Activated CD4-positive, alpha-beta T cell treated with anti-CD3 and anti-CD28 coated beads for 48 hours (primary cell): ENCODE data around the gene LARGE1.

Experiments
- DNase-seq: peaks from one replicate; pipeline ENCODE4 v3.0.0-alpha.2; 2020

The LARGE1 gene

DNA sequence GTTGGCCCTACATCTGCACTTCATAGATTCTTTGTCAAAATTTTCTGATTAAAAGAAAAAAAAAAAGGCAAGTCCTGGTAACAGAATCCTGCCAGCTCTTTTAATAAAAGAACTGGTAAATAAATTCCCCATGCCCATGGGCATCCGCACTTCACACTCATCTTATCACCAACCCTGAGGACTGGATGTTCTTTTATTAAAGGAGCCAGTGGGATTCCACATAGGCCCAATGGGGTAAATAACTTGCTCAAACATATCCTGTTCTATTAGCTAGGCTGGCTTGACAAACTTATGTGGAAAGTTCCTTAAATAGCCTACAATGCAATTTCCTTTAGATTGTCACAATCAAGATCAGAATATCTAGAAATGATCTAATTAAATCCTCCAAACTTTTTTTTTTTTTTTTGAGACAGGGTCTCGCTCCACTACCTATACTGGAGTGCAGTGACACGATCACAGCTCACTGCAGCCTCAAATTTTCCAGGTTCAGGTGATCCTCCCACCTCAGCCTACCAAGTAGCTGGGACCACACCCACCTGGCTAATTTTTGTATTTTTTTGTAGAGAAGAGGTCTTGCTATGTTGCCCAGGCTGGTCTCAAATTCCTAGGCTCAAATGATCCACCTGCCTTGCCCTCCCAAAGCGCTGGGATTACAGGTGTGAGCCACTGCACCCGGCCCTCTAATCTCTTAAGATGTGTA, 380.9 kb downstream of the LARGE1 start:
- no peak for DNase-seq

- no peak for DNase-seq
These were observed 381.9 kb downstream of the LARGE1 start for GRCh38 chr22:33538277-33538885.

DNA sequence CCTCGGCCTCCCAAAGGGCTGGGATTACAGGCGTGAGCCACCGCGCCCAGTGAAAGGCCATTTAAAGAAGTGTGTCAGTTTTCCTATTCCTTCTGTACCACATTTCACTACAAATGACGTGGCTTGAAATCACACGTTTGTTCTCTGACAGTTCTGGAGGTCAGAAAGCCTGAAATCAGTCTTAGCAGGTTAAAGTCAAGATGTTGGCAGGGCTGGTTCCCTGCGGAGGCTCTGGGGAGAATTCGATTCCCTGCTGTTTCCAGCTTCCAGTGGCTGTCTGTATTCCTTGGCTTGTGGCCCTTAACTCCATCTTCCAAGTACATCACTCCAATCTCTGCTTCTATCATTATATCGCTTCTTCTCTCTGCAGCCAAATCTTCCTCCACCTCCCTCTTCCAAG, 383.2 kb downstream of the LARGE1 start:
- DNase-seq = no peak

DNA sequence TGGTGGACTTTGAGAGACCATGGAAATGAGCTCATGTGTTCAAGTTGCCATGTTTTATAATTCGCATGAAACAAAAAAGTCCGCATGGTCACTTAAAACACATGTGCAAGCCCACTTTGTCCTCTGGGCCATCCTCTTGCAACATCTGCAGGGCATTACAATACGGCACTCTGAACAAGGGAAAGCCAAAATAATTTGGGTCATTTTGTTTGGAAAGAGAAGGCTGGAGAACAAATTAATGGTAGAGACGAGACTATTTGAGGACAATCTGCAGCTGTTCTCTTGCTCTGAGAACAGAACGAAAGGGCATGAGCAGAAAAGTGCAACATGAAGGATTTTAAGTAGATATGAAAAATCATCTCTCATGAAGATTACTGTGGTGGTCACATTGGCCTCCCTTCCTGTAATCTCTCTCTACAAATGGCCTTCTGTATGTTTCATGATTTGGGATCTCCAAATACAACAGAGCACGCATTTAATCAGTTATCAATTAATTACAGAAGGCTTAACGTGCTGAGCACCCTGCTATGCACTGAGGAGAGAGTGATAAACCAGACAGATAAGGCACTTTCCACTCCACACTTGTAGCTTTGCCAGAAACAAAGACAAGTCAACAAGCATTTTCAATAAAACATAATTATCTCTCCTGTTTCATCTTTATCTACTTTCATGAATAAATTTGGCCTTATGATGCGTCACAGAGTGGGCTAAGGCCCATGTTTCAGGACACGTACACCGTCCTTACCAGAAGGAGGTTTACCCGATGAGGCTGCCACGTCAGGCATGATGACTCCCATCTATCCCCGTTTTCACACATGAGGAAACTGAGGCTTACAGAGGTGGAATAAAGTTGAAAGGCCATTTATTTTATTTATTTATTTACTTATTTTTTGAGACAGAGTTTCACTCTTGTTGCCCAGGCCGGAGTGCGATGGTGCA, 384.1 kb downstream of the LARGE1 start:
- no peak for DNase-seq

GRCh38 chr22:33529424-33530113, 390.7 kb downstream of the LARGE1 start:
- DNase-seq = no peak

GRCh38 chr22:33528183-33528582, 392.1 kb downstream of the LARGE1 start:
- DNase-seq = no peak

DNA sequence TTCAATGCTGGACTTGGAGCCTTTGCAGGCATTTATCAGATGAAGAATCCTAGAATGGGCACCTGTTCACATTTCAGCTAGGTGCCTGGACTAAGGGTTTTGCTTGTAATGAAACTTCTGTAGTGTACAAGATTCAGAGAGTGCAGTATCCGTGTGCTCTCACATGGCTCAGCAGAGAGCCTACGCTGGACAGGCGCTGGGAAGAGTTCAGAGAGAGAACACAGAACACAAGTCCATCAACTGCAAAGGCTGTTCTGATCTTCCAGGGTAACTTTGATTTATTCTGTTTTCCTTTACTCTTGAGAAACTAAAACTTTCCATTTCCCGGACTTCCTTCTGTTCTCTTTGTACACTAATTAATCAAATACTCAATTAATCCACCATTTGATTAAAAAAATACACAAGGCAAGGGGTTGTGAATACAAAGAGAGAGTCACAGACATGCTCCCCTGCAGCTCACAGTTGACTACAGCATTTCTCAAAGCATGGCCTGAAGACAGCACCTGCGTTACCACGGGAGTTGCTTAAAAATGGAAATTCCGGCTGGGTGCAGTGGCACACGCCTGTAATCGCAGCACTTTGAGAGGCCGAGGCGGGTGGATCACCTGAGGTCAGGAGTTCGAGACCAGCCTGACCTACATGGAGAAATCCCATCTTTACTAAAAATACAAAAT, 393.7 kb downstream of the LARGE1 start:
- DNase-seq = no peak

DNA sequence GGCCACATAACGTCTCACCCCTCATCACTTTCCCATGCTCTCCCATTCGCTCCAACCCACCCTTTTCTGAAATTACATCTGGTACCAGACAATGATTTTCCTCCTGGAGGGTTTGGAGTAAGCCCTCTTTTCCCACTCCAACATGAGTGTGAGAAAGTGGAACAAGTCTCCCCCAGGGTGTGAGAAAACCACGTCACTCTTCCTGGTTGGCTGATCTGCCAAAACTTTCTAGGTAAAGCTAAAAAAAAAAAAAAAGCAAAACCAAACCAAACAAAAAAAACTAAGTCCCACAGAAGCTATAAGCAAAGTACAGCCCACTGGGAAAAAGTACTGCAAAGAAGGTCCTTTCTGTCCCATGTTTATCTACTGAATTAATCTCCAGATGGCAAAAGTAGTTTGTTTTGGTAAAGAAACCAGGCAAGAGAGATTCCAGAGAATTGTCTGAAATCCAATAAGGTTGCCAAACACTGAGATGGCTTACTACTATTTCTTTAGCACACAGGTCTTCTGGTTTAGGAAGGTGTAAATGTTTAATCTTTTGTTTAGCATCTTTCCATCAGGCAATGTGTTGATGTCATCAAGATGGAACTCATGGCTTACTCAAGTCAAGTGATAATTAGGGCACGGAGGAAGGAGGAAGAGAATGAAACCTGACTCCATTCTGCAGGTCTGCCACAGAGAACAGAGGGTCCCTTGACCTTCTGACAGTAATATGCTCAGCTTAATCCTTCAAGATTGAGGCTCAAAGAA, 395.6 kb downstream of the LARGE1 start:
- DNase-seq = no peak

DNA sequence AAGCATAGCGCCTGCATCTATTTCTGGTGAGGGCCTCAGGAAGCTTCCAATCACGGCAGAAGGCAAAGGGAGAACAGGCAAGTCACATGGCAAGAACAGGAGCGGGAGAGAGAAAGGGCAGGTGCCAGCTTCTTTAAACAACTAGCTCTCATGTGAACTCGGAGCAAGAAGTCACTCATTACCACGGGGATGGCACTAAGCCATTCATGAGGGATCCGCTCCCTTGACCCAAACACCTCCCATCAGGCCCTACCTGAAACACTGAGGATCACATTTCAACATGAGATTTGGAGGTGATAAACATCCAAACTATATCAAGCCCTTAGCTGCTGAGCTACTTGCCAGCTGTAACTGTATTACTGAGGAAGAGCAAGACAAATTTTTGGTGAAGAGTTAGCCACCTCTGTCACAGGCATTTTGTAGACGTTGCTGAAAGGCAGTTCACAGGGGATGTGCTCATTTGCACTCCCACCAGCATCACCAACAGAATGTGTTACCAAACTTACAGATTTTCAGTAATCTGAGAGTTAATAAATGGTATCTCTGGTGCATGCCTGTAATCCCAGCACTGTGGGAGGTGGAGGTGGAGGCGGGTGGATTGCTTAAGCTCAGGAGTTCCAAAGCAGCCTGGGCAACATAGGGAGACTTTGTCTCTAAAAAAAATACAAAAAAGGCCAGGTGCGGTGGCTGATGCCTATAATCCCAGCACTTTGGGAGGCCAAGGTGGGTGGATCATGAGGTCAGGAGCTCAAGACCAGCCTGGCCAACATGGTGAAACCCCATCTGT, 398.2 kb downstream of the LARGE1 start:
- DNase-seq = no peak

- no peak for DNase-seq
These were observed 399.1 kb downstream of the LARGE1 start for GRCh38 chr22:33520904-33521780.

- no peak for DNase-seq
These were observed 400.0 kb downstream of the LARGE1 start for GRCh38 chr22:33519974-33520903.

- DNase-seq = peak; percentile 6
These were observed 401.0 kb downstream of the LARGE1 start for GRCh38 chr22:33519071-33519973.

GRCh38 chr22:33518405-33518804, 401.9 kb downstream of the LARGE1 start:
- DNase-seq = no peak

- no peak for DNase-seq
These were observed 404.5 kb downstream of the LARGE1 start for GRCh38 chr22:33515795-33516194.

GRCh38 chr22:33513388-33514338, 406.6 kb downstream of the LARGE1 start:
- DNase-seq = no peak

- DNase-seq = no peak
These were observed 407.4 kb downstream of the LARGE1 start for GRCh38 chr22:33512908-33513307.
